Measurements from ENCODE around the gene SLCO3A1. TPM values are rescaled to one million over a fixed set of nuclear protein-coding genes. Genes with fewer than 3 reads are reported as not detected.

Gene SLCO3A1
- total RNA-seq, 2 donors from 2014 or later = 7.2 to 11.4 TPM

DNA sequence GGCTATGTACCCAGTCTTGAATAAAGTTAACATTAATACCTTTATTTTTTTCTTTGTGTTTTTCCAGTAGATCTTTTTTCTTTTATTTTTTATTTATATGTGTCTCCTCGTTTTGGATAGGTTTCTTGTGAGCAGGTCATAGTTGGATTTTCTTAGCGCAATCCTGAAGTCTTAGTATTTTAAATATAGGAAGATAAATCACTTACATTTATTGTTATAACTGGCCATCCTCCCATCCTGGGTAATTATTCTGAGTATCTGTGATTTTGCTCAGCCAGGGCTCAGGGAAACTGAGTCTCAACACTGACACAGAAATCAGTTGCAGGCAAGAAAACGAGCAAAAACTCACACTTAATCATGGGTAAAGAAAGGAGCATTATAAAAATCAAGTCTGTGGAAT, 11.6 kb upstream of the SLCO3A1 start:
- H3K36me3 Mint-ChIP-seq (ENCODE audit: low read depth) = no peaks in the 10 kb centered on the region
- H3K4me3 ChIP-seq (ENCODE audit: low read length) = no peak overlapping the region
- H3K9me3 ChIP-seq (ENCODE audit: control insufficient read depth, low read length) = no peaks in the 10 kb centered on the region
- no peaks in the 10 kb centered on the region for H3K36me3 ChIP-seq (ENCODE audit: control insufficient read depth, insufficient read depth, low read length)
- peaks cover 10% of the 10 kb centered on the region for H3K27me3 Mint-ChIP-seq (ENCODE audit: insufficient read depth)
- H3K4me3 Mint-ChIP-seq = no peak overlapping the region
- peaks cover 3% of the 10 kb centered on the region for H3K4me1 Mint-ChIP-seq
- H3K9ac ChIP-seq (ENCODE audit: extremely low read depth, low read length, poor library complexity, severe bottlenecking) = no peak overlapping the region
- TF ChIP-seq, protein P1, sequence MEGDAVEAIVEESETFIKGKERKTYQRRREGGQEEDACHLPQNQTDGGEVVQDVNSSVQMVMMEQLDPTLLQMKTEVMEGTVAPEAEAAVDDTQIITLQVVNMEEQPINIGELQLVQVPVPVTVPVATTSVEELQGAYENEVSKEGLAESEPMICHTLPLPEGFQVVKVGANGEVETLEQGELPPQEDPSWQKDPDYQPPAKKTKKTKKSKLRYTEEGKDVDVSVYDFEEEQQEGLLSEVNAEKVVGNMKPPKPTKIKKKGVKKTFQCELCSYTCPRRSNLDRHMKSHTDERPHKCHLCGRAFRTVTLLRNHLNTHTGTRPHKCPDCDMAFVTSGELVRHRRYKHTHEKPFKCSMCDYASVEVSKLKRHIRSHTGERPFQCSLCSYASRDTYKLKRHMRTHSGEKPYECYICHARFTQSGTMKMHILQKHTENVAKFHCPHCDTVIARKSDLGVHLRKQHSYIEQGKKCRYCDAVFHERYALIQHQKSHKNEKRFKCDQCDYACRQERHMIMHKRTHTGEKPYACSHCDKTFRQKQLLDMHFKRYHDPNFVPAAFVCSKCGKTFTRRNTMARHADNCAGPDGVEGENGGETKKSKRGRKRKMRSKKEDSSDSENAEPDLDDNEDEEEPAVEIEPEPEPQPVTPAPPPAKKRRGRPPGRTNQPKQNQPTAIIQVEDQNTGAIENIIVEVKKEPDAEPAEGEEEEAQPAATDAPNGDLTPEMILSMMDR (conservative IDR thresholded peaks at IDR 0.05) = no peak
- no peaks in the 10 kb centered on the region for H3K4me1 ChIP-seq (ENCODE audit: control insufficient read depth, insufficient read depth, low read length)
- H3K27me3 ChIP-seq (ENCODE audit: control insufficient read depth, insufficient read depth, low read length, poor library complexity, severe bottlenecking) = no peaks in the 10 kb centered on the region
- H3K27ac Mint-ChIP-seq = no peak overlapping the region
- WGBS, 2 experiments (ENCODE audit: insufficient coverage in 1 of 2, insufficient read length in 1 of 2) = 91% methylated on average over 1 of the region's 3 CpGs; no CpG with 5 or more reads in 1 of the 2 experiments
- H3K9me3 Mint-ChIP-seq = peaks cover 2% of the 10 kb centered on the region
- no peak for DNase-seq
- no peak overlapping the region for H3K27ac ChIP-seq (ENCODE audit: low read depth, low read length)

DNA sequence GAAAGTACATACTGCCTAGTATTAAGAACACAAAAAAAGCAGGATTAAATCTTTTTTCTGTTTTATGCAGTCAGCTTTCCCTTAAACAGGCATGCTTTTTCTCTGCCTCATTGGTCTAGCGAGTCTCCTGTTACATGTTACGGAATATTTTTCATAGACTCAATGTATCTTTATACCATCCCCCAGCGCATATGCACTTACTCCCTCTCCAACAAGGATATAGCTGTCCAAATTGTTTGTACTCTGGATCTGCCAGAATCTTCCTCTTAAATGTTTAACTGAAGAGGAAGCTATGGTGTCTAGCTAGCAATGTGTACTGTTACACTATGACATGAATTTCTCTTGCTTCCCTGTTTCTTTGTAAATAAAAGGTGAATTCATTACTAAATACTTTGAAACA, 9.2 kb upstream of the SLCO3A1 start:
- Mint-ChIP-seq H3K4me3 (no peak overlapping the region), H3K9me3 (peaks cover 2% of the 10 kb centered on the region), H3K36me3 (ENCODE audit: low read depth) (no peaks in the 10 kb centered on the region), H3K27me3 (ENCODE audit: insufficient read depth) (peaks cover 7% of the 10 kb centered on the region), H3K4me1 (peaks cover 3% of the 10 kb centered on the region), H3K27ac (no peak overlapping the region)
- Histone ChIP-seq H3K36me3 (ENCODE audit: control insufficient read depth, insufficient read depth, low read length) (no peaks in the 10 kb centered on the region), H3K9ac (ENCODE audit: extremely low read depth, low read length, poor library complexity, severe bottlenecking) (no peak overlapping the region), H3K27me3 (ENCODE audit: control insufficient read depth, insufficient read depth, low read length, poor library complexity, severe bottlenecking) (no peaks in the 10 kb centered on the region), H3K4me1 (ENCODE audit: control insufficient read depth, insufficient read depth, low read length) (no peaks in the 10 kb centered on the region), H3K9me3 (ENCODE audit: control insufficient read depth, low read length) (no peaks in the 10 kb centered on the region), H3K4me3 (ENCODE audit: low read length) (no peak overlapping the region), H3K27ac (ENCODE audit: low read depth, low read length) (no peak overlapping the region)
- 98 to 100% methylated on average over 3 of the region's 3 CpGs for WGBS, 2 experiments (ENCODE audit: insufficient coverage in 1 of 2, insufficient read length in 1 of 2)
- no peak for DNase-seq
- TF ChIP-seq, protein P1 (conservative IDR thresholded peaks at IDR 0.05) = no peak

DNA sequence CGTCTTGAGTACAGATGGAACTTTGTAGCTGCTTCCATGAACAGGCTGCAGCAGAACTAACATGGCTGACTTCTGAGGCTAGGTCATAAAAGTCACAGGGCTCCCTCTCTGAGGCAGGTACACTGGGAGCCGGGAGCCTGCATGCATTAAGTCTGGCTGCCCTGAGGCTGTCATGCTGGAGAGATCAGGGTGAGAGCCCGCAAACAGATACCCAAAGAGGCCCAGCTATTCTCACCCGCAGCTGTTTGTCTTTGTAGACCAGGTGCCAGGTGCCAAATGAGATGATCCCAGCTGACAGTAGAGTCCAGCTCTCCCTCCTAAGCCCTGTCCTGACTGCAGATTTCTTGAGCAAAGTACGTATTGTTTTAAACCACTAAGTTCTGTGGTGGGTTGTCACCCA, 8.6 kb upstream of the SLCO3A1 start:
- no peak overlapping the region for H3K9ac ChIP-seq (ENCODE audit: extremely low read depth, low read length, poor library complexity, severe bottlenecking)
- H3K27ac ChIP-seq (ENCODE audit: low read depth, low read length) = no peak overlapping the region
- Mint-ChIP-seq H3K4me1 (no peaks in the 10 kb centered on the region), H3K9me3 (peaks cover 4% of the 10 kb centered on the region), H3K27me3 (ENCODE audit: insufficient read depth) (peaks cover 10% of the 10 kb centered on the region), H3K27ac (no peak overlapping the region), H3K4me3 (no peak overlapping the region), H3K36me3 (ENCODE audit: low read depth) (no peaks in the 10 kb centered on the region)
- H3K4me3 ChIP-seq (ENCODE audit: low read length) = no peak overlapping the region
- WGBS, 2 experiments (ENCODE audit: insufficient coverage in 1 of 2, insufficient read length in 1 of 2) = 86 to 98% methylated on average over 4 to 5 of the region's 5 CpGs
- TF ChIP-seq, protein P1 (conservative IDR thresholded peaks at IDR 0.05) = no peak
- no peak for DNase-seq
- H3K9me3 ChIP-seq (ENCODE audit: control insufficient read depth, low read length) = no peaks in the 10 kb centered on the region
- H3K27me3 ChIP-seq (ENCODE audit: control insufficient read depth, insufficient read depth, low read length, poor library complexity, severe bottlenecking) = no peaks in the 10 kb centered on the region
- no peaks in the 10 kb centered on the region for H3K36me3 ChIP-seq (ENCODE audit: control insufficient read depth, insufficient read depth, low read length)
- no peaks in the 10 kb centered on the region for H3K4me1 ChIP-seq (ENCODE audit: control insufficient read depth, insufficient read depth, low read length)

Measured in endodermal cell (in vitro differentiated cells).